Measurements from ENCODE around the gene GANC.

GRCh38 chr15:42264795-42265194, 8.2 kb upstream of the GANC start:
- no peak for TF ChIP-seq CTCF (conservative IDR thresholded peaks at IDR 0.05; ENCODE audit: low read length)
- TF ChIP-seq EZH2phosphoT487 (IDR thresholded peaks at IDR 0.05; ENCODE audit: borderline replicate concordance), result no peak
